ENCODE results near the gene ELANE.
"Not testable (repeated sequence)": the region's sequence is repeated elsewhere in the genome, so short reads cannot be mapped to it uniquely, and the experiment has no call there.

ELANE gene

GRCh38 chr19:843180-843835 is 8.8 kb upstream of the ELANE start:
- DNase-seq: no peak

- DNase-seq: no peak
Measured at GRCh38 chr19:843836-844545, 8.1 kb upstream of the ELANE start.

- DNase-seq: no peak
Measured at GRCh38 chr19:844546-844971, 7.5 kb upstream of the ELANE start.

GRCh38 chr19:845707-846521 is 6.2 kb upstream of the ELANE start:
- no peak for DNase-seq

GRCh38 chr19:848386-848921 is 3.6 kb upstream of the ELANE start:
- no peak for DNase-seq

- DNase-seq: not testable (repeated sequence)
Measured at GRCh38 chr19:849195-849594, 2.9 kb upstream of the ELANE start.

GRCh38 chr19:850221-850978 is 1.7 kb upstream of the ELANE start:
- peak; percentile 43 for DNase-seq

GRCh38 chr19:850979-851335 is 1.1 kb upstream of the ELANE start:
- no peak for DNase-seq

- DNase-seq: no peak
Measured at GRCh38 chr19:853014-853585, 997 bp downstream of the ELANE start.

GRCh38 chr19:853614-854220 is 1.6 kb downstream of the ELANE start:
- DNase-seq: not testable (repeated sequence)

GRCh38 chr19:854549-854948 is 2.4 kb downstream of the ELANE start:
- DNase-seq: no peak

- DNase-seq: no peak
Measured at GRCh38 chr19:855142-855541, 3.0 kb downstream of the ELANE start.

- DNase-seq: no peak
Measured at GRCh38 chr19:855566-856120, 3.5 kb downstream of the ELANE start.

- DNase-seq: no peak
Measured at GRCh38 chr19:858284-858683, 6.2 kb downstream of the ELANE start.

- DNase-seq: no peak
Measured at GRCh38 chr19:858868-859843, 7.1 kb downstream of the ELANE start, which contains the start of gene CFD. Gene CFD (plus strand): TSS chr19:859664. CDS start chr19:859690, 26 bp downstream.

- no peak for DNase-seq
Measured at GRCh38 chr19:861141-861755, 9.1 kb downstream of the ELANE start.

GRCh38 chr19:861756-862580 is 9.9 kb downstream of the ELANE start:
- DNase-seq: no peak

GRCh38 chr19:862581-863314 is 10.6 kb downstream of the ELANE start:
- DNase-seq: no peak
